GM12864 (cell line): ENCODE measurements around the gene RASIP1.

Experiments
- DNase-seq: peaks from one replicate; pipeline ENCODE4 v3.0.0-alpha.2; 2011; ENCODE audit warnings: low read depth
- H3K4me3 ChIP-seq: 2 replicates; pipeline ENCODE4 v1.5.1; 2011; ENCODE audit warnings: mild to moderate bottlenecking, low read depth, low read length, control low read depth
- CTCF ChIP-seq: IDR thresholded peaks from 2 replicates; pipeline ENCODE4 v1.5.1; 2011; ENCODE audit warnings: low read depth, mild to moderate bottlenecking, moderate library complexity, low read length, control low read depth, inconsistent platforms; ENCODE audit errors: missing control alignments

The RASIP1 gene

GRCh38 chr19:48674921-48675824 is 65.2 kb downstream of the RASIP1 start:
- TF ChIP-seq CTCF = peak; percentile 88
- peak; percentile 24 for DNase-seq
- no peak overlapping the region for H3K4me3 ChIP-seq

- no peak for TF ChIP-seq CTCF
- no peak overlapping the region for H3K4me3 ChIP-seq
- no peak for DNase-seq
Measured at GRCh38 chr19:48674216-48674809, 66.1 kb downstream of the RASIP1 start.

GRCh38 chr19:48673436-48674100 is 66.8 kb downstream of the RASIP1 start:
- no peak for TF ChIP-seq CTCF
- no peak for DNase-seq
- no peak overlapping the region for H3K4me3 ChIP-seq

- no peak for TF ChIP-seq CTCF
- DNase-seq = no peak
- H3K4me3 ChIP-seq = no peak within 1 kb of the TSS
Measured at GRCh38 chr19:48672994-48673393, 67.4 kb downstream of the RASIP1 start, which contains the start of gene NTN5. Gene NTN5, minus strand, starts transcription at chr19:48673017. Its CDS starts 2,031 bp downstream, at chr19:48670986.

GRCh38 chr19:48671446-48671995 is 68.9 kb downstream of the RASIP1 start:
- no peak for DNase-seq
- no peak overlapping the region for H3K4me3 ChIP-seq
- TF ChIP-seq CTCF = no peak

- TF ChIP-seq CTCF = no peak
- H3K4me3 ChIP-seq = no peak overlapping the region
- no peak for DNase-seq
Measured at GRCh38 chr19:48670699-48671445, 69.5 kb downstream of the RASIP1 start.
